ENCODE measurements around the gene DISC1. TPM values are rescaled to one million over a fixed set of nuclear protein-coding genes. Genes with fewer than 3 reads are reported as not detected.
A peak's percentile ranks its signal among the peaks of the same experiment; 100 is the strongest.

The DISC1 gene
- total RNA-seq, 2 donors from 2014 or later = 8.0 to 9.4 TPM

- H3K4me3 ChIP-seq (ENCODE audit: low read length) = no peak overlapping the region
- no peaks in the 10 kb centered on the region for H3K9me3 Mint-ChIP-seq
- WGBS, 2 experiments (ENCODE audit: insufficient coverage in 1 of 2, insufficient read length in 1 of 2) = 86% methylated on average over 2 of the region's 2 CpGs; no CpG with 5 or more reads in 1 of the 2 experiments
- H3K4me1 Mint-ChIP-seq = peaks cover 4% of the 10 kb centered on the region
- H3K27me3 Mint-ChIP-seq (ENCODE audit: insufficient read depth) = peaks cover 29% of the 10 kb centered on the region
- H3K36me3 Mint-ChIP-seq (ENCODE audit: low read depth) = no peaks in the 10 kb centered on the region
- H3K4me3 Mint-ChIP-seq = no peak overlapping the region
- TF ChIP-seq, protein P1, sequence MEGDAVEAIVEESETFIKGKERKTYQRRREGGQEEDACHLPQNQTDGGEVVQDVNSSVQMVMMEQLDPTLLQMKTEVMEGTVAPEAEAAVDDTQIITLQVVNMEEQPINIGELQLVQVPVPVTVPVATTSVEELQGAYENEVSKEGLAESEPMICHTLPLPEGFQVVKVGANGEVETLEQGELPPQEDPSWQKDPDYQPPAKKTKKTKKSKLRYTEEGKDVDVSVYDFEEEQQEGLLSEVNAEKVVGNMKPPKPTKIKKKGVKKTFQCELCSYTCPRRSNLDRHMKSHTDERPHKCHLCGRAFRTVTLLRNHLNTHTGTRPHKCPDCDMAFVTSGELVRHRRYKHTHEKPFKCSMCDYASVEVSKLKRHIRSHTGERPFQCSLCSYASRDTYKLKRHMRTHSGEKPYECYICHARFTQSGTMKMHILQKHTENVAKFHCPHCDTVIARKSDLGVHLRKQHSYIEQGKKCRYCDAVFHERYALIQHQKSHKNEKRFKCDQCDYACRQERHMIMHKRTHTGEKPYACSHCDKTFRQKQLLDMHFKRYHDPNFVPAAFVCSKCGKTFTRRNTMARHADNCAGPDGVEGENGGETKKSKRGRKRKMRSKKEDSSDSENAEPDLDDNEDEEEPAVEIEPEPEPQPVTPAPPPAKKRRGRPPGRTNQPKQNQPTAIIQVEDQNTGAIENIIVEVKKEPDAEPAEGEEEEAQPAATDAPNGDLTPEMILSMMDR (conservative IDR thresholded peaks at IDR 0.05) = peak; percentile 8
- H3K9ac ChIP-seq (ENCODE audit: extremely low read depth, low read length, poor library complexity, severe bottlenecking) = no peak overlapping the region
- no peak for DNase-seq
- H3K4me1 ChIP-seq (ENCODE audit: control insufficient read depth, insufficient read depth, low read length) = no peaks in the 10 kb centered on the region
- H3K27ac Mint-ChIP-seq = no peak overlapping the region
- H3K27me3 ChIP-seq (ENCODE audit: control insufficient read depth, insufficient read depth, low read length, poor library complexity, severe bottlenecking) = no peaks in the 10 kb centered on the region
- H3K9me3 ChIP-seq (ENCODE audit: control insufficient read depth, low read length) = no peaks in the 10 kb centered on the region
- no peaks in the 10 kb centered on the region for H3K36me3 ChIP-seq (ENCODE audit: control insufficient read depth, insufficient read depth, low read length)
- H3K27ac ChIP-seq (ENCODE audit: low read depth, low read length) = no peak overlapping the region
Measured at GRCh38 chr1:231604276-231604621, 22.3 kb upstream of the DISC1 start.

DNA sequence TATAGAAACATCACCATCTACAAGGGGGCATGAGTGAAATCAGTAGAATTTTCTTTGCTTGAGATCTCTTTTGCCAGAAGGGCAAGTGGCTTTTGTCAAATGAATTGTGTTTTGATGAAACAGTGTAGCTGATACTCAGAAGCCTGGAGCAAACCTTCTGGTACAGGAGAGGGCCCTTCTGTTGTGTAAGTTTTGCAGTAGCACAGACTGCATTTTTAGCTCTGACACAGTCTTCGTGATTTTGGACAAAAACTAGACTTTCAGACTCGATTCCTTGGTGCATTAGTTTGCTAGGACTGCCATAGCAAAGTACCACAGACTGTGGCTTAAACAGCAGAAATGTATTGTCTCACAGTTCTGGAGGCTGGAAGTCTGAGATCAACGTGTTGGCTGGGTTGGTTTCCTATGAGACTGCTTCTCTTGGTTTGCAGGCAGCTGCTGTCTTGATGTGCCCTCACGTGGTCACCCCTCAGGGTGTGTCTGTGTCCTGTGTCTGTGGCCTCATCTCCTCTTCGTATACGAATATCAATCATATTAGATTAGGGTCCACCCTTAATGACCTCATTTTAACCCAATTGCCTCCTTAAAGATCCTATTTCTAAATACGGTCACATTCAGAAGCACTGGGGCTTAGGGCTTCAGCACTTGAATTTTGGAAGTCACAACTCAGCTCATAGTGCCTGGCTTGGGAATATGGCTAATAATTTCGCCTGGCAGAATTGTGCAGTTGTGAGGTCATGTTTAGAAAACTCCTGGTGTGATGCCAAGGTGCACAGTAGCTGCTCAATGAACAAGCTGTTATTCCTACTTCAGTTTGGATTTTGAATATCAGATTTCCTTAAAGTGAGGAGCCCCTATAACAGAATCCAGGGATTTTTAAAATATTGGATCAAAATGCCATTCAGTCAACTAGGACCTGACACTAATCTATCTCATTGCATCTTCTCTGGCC lies 21.2 kb upstream of the DISC1 start:
- Histone ChIP-seq H3K9ac (ENCODE audit: extremely low read depth, low read length, poor library complexity, severe bottlenecking) (no peak overlapping the region), H3K27me3 (ENCODE audit: control insufficient read depth, insufficient read depth, low read length, poor library complexity, severe bottlenecking) (peaks cover 6% of the 10 kb centered on the region), H3K27ac (ENCODE audit: low read depth, low read length) (no peak overlapping the region), H3K4me1 (ENCODE audit: control insufficient read depth, insufficient read depth, low read length) (no peaks in the 10 kb centered on the region), H3K4me3 (ENCODE audit: low read length) (no peak overlapping the region), H3K36me3 (ENCODE audit: control insufficient read depth, insufficient read depth, low read length) (no peaks in the 10 kb centered on the region), H3K9me3 (ENCODE audit: control insufficient read depth, low read length) (no peaks in the 10 kb centered on the region)
- Mint-ChIP-seq H3K27ac (no peak overlapping the region), H3K9me3 (no peaks in the 10 kb centered on the region), H3K36me3 (ENCODE audit: low read depth) (no peaks in the 10 kb centered on the region), H3K4me3 (no peak overlapping the region), H3K27me3 (ENCODE audit: insufficient read depth) (peaks cover 35% of the 10 kb centered on the region), H3K4me1 (peaks cover 4% of the 10 kb centered on the region)
- WGBS, 2 experiments (ENCODE audit: insufficient coverage in 1 of 2, insufficient read length in 1 of 2) = 73 to 77% methylated on average over 8 of the region's 8 CpGs
- DNase-seq = no peak
- TF ChIP-seq, protein P1 (conservative IDR thresholded peaks at IDR 0.05) = no peak

- Mint-ChIP-seq H3K4me3 (no peak overlapping the region), H3K36me3 (ENCODE audit: low read depth) (no peaks in the 10 kb centered on the region), H3K9me3 (no peaks in the 10 kb centered on the region), H3K27ac (no peak overlapping the region), H3K4me1 (peaks cover 4% of the 10 kb centered on the region), H3K27me3 (ENCODE audit: insufficient read depth) (peaks cover 44% of the 10 kb centered on the region)
- Histone ChIP-seq H3K9me3 (ENCODE audit: control insufficient read depth, low read length) (no peaks in the 10 kb centered on the region), H3K36me3 (ENCODE audit: control insufficient read depth, insufficient read depth, low read length) (no peaks in the 10 kb centered on the region), H3K27ac (ENCODE audit: low read depth, low read length) (no peak overlapping the region), H3K4me3 (ENCODE audit: low read length) (no peak overlapping the region), H3K27me3 (ENCODE audit: control insufficient read depth, insufficient read depth, low read length, poor library complexity, severe bottlenecking) (peaks cover 6% of the 10 kb centered on the region), H3K4me1 (ENCODE audit: control insufficient read depth, insufficient read depth, low read length) (no peaks in the 10 kb centered on the region), H3K9ac (ENCODE audit: extremely low read depth, low read length, poor library complexity, severe bottlenecking) (no peak overlapping the region)
- DNase-seq = no peak
- 85 to 96% methylated on average over 3 to 4 of the region's 4 CpGs for WGBS, 2 experiments (ENCODE audit: insufficient coverage in 1 of 2, insufficient read length in 1 of 2)
- TF ChIP-seq, protein P1 (conservative IDR thresholded peaks at IDR 0.05) = no peak
Measured at GRCh38 chr1:231606712-231607111, 19.9 kb upstream of the DISC1 start.
